ENCODE measurements around the gene SMIM31.

DNA sequence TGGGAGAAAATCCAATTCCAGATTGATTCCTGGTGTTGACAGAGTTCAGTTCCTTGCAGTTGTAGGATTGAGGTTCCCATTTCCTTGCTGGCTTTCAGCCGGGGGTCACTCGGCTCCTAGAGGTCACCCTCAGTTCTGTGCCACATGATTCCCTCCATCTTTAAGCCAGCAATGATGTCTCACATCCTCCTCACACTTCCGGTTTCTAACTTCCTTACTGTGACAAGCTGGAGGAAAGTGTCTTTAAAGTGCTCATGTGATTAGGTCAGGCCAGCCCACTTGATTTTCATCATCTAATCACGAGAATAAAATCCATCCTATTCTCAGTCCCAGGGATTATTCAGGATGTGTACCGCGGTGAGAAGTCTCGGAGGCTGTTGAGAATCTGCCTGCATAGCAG is 19.4 kb upstream of the SMIM31 start:
- TF ChIP-seq, protein P1, sequence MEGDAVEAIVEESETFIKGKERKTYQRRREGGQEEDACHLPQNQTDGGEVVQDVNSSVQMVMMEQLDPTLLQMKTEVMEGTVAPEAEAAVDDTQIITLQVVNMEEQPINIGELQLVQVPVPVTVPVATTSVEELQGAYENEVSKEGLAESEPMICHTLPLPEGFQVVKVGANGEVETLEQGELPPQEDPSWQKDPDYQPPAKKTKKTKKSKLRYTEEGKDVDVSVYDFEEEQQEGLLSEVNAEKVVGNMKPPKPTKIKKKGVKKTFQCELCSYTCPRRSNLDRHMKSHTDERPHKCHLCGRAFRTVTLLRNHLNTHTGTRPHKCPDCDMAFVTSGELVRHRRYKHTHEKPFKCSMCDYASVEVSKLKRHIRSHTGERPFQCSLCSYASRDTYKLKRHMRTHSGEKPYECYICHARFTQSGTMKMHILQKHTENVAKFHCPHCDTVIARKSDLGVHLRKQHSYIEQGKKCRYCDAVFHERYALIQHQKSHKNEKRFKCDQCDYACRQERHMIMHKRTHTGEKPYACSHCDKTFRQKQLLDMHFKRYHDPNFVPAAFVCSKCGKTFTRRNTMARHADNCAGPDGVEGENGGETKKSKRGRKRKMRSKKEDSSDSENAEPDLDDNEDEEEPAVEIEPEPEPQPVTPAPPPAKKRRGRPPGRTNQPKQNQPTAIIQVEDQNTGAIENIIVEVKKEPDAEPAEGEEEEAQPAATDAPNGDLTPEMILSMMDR (IDR thresholded peaks at IDR 0.05 in 2 of 3, conservative IDR thresholded peaks at IDR 0.05 in 1 of 3; ENCODE audit: borderline replicate concordance in 1 of 3, insufficient read depth in 1 of 3, low read depth in 2 of 3, low read length in 2 of 3) = no peak
- TF ChIP-seq YY1 (IDR thresholded peaks at IDR 0.05; ENCODE audit: extremely low read depth, insufficient replicate concordance, low read depth, low read length) (no peak), POLR2A (IDR thresholded peaks at IDR 0.05; ENCODE audit: borderline replicate concordance, extremely low read depth, insufficient read depth, insufficient read length) (no peak), SRF (IDR thresholded peaks at IDR 0.05; ENCODE audit: low read depth) (no peak), SP1 (IDR thresholded peaks at IDR 0.05; ENCODE audit: low read depth) (no peak), POLR2AphosphoS5 (IDR thresholded peaks at IDR 0.05; ENCODE audit: low read depth, low read length) (no peak), MAX (IDR thresholded peaks at IDR 0.05) (no peak), EZH2 (IDR thresholded peaks at IDR 0.05) (no peak), CBX3 (IDR thresholded peaks at IDR 0.05; ENCODE audit: low read depth) (no peak), EZH2phosphoT487 (IDR thresholded peaks at IDR 0.05; ENCODE audit: borderline replicate concordance) (no peak), RAD21 (IDR thresholded peaks at IDR 0.05; ENCODE audit: low read depth) (no peak)
- TF ChIP-seq, protein P2, sequence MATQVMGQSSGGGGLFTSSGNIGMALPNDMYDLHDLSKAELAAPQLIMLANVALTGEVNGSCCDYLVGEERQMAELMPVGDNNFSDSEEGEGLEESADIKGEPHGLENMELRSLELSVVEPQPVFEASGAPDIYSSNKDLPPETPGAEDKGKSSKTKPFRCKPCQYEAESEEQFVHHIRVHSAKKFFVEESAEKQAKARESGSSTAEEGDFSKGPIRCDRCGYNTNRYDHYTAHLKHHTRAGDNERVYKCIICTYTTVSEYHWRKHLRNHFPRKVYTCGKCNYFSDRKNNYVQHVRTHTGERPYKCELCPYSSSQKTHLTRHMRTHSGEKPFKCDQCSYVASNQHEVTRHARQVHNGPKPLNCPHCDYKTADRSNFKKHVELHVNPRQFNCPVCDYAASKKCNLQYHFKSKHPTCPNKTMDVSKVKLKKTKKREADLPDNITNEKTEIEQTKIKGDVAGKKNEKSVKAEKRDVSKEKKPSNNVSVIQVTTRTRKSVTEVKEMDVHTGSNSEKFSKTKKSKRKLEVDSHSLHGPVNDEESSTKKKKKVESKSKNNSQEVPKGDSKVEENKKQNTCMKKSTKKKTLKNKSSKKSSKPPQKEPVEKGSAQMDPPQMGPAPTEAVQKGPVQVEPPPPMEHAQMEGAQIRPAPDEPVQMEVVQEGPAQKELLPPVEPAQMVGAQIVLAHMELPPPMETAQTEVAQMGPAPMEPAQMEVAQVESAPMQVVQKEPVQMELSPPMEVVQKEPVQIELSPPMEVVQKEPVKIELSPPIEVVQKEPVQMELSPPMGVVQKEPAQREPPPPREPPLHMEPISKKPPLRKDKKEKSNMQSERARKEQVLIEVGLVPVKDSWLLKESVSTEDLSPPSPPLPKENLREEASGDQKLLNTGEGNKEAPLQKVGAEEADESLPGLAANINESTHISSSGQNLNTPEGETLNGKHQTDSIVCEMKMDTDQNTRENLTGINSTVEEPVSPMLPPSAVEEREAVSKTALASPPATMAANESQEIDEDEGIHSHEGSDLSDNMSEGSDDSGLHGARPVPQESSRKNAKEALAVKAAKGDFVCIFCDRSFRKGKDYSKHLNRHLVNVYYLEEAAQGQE (IDR thresholded peaks at IDR 0.05; ENCODE audit: low read depth) = no peak

Data from HCT116 (cell line).